Left renal pelvis (tissue), 4 donors: ENCODE data around the gene CSRP3. TPM values are rescaled to one million over a fixed set of nuclear protein-coding genes. Genes with fewer than 3 reads are reported as not detected.

Experiments
- DNase-seq, 4 donors: peaks; one replicate each; pipeline ENCODE4 v3.0.0-alpha.2; 2013; ENCODE audit warnings: low read depth in 4 of 4, low spot score in 3 of 4
- polyA plus RNA-seq, 4 donors: library from polyadenylated mRNA; unstranded; fragments of 120-200 nt; gene quantifications; one replicate each; pipeline ENCODE4 v1.2.1, GENCODE V29; 2013; ENCODE audit not compliant: insufficient read length in 4 of 4

Gene CSRP3
- polyA plus RNA-seq: not detected

DNA sequence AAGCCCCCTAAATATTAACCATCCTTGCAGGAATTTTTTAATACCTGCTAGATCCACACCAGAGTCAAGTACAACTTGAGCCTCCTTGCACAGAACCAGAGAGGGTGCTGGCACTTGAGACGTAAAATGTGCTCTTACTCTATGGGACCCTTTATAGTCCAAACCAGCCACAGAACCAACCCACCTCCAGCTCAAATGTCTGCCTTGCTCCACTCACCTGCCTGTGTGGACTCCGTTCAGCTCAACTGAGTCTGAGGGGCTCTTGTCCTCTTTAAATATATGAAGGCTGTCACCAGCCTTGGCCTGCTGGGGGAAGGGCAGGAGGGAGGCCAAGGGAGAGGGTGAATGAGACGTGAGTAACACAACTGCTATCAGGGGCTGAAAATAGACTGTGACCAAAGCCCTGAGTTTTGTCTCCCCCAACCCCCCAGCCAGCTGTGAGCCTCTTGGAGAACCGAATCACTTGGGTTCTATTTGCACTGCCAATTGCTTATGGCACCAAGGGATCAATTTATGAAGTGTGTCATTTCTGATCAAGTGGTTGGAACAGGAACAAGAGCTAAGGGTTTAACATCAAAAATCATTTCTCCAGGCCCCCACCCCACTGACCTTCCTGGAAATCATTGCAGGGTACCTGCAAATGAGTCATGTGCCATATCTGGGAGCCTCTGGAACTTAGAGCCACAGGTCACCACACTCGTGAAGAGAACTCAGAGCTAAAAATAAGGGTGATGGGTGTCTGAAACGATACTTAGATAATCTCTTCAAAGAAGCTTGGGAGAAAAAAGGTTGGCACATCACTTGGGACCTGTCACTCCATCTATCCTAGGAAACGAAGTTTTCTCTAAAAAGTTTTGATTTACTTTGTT, at the start of gene CSRP3:
TSS of gene CSRP3 (minus strand) at position 247 of the 869 bp plus-strand sequence. CDS start 9,535 bp downstream, outside the sequence.
- no peak for DNase-seq

- DNase-seq: no peak
Observed at GRCh38 chr11:19251577-19251976, 49.8 kb upstream of the CSRP3 start.

GRCh38 chr11:19246816-19247215, 45.0 kb upstream of the CSRP3 start:
- DNase-seq: no peak

GRCh38 chr11:19245351-19245750, 43.6 kb upstream of the CSRP3 start:
- no peak for DNase-seq

- no peak for DNase-seq
Observed at GRCh38 chr11:19244621-19245020, 42.8 kb upstream of the CSRP3 start.

DNA sequence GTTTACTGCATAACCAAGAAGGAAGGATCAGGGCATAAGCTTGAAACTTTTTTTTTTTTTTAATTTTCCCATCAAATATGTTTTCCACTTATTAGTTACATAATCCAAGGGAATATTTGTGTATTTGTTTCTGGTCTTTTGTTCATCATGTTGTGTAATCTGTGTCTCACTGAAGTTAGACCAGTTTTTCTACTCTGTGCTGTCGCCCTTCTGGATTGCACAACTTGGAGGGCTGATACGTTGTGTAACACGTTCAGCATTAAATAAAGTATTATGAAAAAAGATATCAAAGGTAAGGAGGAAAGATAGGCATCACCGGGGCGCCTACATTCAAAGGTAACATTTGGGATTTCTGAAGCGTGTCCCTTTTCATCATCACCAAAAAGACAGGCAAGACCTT, 42.3 kb upstream of the CSRP3 start:
- DNase-seq: no peak

GRCh38 chr11:19243613-19244012, 41.8 kb upstream of the CSRP3 start:
- DNase-seq: no peak

- DNase-seq: no peak
Observed at GRCh38 chr11:19243143-19243542, 41.4 kb upstream of the CSRP3 start.

GRCh38 chr11:19242179-19242932, 40.6 kb upstream of the CSRP3 start:
- no peak for DNase-seq

GRCh38 chr11:19241260-19242178, 39.7 kb upstream of the CSRP3 start:
- DNase-seq: no peak

- peak; percentile 84 to 93 (median 88) for DNase-seq
Observed at GRCh38 chr11:19240420-19241259, 38.9 kb upstream of the CSRP3 start, which contains the start of gene E2F8. TSS of gene E2F8 (minus strand) at chr11:19240945. CDS start at chr11:19240121, 824 bp downstream.

DNA sequence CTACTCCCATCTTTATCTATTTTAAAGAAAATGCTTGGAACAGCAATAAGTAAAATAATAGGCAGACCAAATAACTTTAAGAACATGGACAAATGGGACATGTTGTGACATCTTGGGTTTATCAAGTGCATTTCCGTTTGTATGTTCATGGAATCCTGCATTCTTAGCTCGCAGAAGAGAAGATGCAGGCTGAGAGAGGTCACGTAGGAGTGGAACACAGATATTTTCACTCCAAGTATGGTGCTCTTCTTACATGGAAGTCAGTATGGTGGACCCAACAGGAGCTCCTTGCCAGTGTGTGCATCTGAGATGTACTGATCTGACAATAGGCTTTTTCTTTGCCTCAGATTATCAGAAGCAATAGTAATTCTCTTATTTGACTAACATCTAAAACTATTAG, 37.3 kb upstream of the CSRP3 start:
- DNase-seq: no peak

- no peak for DNase-seq
Observed at GRCh38 chr11:19237813-19238212, 36.0 kb upstream of the CSRP3 start.

DNA sequence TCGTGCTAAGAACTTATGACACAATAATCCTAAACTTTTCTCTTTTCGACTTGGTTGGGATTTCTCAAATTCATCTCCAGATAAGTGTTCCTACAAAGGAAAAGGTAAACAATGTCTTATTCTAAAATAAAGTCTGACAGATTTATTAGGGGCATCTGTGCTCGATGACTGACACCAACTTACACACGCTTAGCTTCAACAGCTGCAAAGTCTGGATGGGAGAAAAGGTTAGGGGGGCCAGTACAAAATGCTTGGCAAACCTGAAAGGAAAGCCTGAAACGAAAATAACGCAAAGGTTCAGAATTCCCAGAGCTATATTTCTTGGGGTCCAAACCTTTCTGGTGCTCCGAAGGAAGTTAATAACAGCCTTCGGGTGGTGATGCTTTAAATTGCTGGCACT, 35.6 kb upstream of the CSRP3 start:
- DNase-seq: no peak

- no peak for DNase-seq
Observed at GRCh38 chr11:19234231-19234817, 32.5 kb upstream of the CSRP3 start.

DNA sequence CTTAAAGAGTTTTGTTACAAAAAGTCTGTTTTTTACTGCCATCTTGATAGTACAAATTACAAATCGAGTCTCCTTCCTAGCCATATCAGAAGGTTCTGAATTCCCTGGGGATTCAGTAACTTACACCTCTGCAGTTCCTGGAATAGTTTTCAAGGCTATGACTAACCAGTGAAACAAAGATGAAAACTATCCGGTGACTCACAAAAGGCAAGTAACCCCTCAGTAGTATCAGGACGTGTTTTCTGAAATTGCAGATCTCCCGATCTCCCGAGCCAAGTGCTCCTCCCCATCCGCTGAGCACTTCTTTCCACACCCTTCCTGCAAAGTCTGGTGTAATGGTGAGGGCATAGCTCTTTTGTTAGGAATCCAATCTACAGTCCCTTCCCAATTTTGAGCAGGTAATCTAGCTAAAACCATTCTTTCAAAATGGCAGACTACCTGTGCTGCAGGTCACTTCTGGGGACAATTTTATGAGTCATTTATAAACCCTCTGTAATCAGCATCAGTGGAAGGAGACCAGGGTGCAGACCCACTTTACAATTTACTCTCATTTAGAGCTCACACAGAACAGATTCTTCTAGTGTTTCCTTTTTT, 31.2 kb upstream of the CSRP3 start:
- no peak for DNase-seq

- no peak for DNase-seq
Observed at GRCh38 chr11:19229671-19230070, 27.9 kb upstream of the CSRP3 start.

DNA sequence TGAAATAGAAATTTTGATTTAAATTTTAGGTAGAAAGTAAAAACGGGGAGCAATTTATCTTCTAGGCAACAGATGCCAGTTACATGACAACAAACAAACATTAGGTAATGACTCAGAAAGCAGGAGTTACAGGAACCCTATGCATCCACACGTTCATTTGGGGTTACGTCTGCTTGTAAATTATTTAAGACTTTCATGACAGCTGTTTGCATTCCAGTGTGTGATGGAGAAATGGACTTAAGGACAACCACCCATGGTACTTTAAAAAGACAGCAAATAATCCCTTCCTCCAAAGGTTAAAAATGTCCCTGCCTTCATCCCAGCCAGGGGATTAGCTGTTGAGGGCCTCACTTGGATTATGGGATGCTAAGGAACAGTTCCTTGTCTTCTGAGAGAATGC, 27.2 kb upstream of the CSRP3 start:
- no peak for DNase-seq
